ENCODE results near the gene CDKL1.

CDKL1 gene

DNA sequence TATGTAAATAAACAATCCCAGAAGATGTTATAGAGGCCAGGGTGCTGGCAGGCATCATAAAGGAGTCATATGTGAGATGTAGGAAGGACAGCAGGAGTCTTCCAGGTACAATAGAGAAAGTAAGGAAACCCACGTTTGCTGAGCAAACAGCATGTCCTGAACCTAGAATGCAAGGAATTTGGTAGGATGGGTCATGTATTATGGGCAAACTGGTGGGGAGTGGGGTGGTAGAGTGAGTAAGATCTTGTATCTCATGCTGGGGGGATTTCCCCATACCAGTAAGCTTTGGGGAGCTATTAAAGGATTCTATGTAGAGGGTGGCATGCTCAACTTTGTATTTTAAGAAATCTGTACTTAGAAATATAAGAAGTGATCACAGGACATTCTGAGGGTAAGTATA, 41.0 kb downstream of the CDKL1 start:
- no peak for DNase-seq

DNA sequence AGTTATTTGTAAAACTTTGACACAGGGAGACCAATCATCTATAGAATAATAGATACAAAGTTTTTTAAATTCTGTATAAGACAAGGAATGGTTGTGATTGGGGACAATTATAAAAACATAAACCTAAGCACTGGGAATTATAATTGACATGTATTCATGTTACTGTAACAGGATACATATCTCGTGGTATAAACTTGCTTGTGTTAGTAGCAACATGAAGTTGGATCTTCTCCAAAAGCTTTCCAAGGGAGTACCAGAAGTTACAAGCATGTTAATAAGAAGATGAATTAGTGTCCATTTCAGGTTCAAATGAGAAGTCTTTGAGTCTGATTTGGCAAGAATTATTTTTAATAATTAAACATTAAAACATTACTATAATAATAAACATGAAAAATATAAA, 42.2 kb downstream of the CDKL1 start:
- DNase-seq: no peak

DNA sequence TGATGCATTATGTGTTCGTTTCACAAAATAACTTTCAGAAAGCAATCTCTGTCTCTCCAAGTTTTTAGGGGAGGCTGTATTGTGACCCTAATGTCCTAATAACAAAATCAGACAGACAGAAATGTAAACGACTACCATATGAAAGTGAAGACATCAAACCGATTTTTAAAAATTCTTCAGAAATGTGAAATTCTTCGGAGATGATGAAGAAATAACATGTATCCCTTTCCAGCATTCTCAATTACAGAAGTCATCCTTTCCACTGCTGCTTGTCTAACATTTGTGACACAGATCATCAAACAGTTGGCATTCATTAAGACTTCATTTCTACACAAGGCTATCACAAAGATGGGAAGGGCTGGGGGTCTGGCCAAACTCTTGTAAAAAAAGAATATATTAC, 43.6 kb downstream of the CDKL1 start:
- no peak for DNase-seq

DNA sequence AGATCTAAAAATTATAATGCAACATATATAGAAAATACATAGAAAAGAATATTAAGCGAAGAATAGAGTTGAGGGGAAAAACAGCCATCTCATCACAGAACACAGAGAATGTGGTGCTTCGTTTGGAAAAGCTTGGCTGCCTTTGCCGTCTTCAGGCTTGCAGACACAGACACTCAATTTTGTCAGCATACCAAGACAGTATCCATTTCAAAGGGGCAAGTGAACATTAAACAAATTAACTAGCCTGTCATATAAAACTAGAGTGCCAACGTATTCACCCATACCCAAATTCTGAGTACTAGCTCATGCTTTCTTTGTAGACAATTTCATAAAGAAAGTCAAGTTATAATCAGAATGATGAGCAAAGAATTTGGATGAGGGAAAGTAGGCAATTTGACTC, 44.1 kb downstream of the CDKL1 start:
- no peak for DNase-seq

DNA sequence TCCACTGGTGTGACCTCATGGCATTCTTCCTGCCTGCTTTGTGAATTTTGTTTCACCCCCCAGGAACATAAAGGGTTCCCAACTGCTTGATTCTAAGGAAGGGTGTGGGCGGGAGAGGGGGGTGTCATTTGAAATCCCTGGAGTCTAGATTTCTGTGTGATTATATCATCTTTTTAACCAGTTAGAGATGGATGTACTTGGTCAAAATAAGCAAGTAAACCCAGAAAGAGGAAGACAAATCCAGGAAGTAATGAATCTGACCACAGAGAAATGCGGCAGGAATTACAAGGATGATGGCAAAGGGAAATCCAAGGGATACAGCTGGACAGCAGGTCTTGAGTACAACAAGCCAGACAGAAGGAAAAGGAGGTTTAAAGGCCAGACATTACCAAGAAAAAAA, 45.7 kb downstream of the CDKL1 start:
- DNase-seq: no peak

DNA sequence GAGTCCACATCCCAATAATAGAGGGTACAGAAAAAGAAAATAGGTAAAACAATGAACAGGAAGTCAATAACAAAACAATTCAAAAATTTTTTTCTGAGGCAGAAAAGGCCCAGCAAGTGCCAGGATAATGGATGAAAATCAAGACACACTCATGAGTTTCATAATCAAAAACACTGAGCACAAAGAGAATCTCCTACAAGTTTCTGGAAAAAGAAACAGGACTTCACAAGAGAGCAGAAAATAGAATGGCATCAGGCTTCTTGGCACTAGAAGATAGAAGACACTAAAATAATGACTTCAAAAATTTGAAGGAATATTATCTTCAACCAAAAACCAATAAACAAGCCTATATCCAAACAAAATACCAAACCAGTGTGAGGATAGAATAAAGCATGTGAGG, 47.7 kb downstream of the CDKL1 start:
- DNase-seq: no peak

DNA sequence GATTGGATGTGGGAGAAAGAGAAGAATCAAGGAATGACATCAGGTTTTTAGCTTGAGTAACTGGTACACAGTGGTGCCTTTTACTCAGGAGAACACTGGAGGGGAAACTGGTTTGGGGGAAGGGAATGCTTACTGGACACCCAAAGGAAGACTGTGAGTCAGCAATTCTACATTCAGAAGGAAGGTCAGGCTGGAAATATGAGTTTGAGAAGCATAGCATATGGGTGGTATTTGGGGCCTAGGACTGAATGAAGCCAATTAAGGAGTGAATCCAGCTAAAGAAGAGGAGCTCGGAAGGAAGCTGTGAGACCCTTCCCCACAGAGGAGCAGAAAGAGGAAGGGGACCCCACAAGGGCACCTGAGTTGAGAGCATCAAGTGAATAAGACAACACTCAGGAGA, 49.2 kb downstream of the CDKL1 start:
- DNase-seq: peak; percentile 42

DNA sequence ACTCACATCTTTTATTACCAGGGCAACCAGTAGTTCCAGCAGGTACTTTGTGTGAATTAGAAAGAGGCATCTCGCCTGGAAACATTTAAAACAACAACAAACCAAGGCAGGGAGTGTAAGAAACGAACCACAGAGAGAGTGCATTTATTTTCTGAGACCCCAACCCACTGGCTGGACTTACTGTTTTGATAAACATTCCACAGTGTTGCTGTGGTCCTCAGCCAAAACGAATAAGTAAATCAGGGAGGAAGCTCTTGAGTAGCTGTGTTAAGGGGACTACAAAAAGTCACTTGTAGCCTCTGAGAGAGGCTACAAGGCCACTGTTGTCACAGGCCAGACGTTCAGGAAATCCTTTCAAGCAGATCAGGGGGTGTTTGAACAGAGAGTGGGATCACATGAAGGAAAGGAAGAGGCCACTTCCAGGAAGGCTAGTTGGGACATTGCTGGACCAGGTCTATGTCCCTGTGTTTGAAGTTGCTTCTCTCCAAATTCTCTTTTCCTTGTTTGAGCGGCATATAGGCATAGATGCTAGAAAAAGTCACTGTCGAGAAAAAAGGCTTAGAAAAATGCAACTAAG, 50.7 kb downstream of the CDKL1 start:
- DNase-seq: no peak

DNA sequence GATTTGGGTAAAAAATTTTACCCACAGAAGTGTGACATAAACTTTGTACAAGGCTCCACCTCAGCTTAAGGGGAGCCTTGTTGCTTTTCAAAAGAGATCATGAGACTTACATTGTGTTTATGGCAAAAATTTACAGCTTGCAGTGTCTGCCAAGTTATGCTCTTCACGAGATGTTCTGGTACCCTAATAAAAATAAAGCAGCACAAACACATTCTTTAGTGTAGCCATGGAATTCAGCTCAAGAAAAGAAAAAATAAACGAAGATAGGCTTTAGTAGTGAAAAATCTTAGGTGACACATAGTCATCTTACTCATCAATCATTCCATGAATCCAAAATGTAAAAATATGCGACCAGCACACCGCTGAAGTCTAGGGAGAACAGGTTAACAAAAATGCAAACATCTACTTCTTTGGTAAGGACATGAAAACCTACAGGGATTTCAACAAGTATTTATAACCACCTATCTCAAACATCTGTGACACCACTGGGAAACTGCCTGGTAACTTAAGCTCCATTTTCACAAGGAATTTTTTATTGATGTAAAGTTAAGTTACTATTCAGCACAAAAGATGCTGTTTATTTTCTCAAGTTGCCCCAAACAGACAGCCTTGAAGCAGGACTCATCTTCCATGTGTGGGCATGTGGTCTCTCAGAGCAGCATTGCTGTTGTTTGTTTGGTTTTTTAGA, 51.7 kb downstream of the CDKL1 start:
- DNase-seq: no peak

DNA sequence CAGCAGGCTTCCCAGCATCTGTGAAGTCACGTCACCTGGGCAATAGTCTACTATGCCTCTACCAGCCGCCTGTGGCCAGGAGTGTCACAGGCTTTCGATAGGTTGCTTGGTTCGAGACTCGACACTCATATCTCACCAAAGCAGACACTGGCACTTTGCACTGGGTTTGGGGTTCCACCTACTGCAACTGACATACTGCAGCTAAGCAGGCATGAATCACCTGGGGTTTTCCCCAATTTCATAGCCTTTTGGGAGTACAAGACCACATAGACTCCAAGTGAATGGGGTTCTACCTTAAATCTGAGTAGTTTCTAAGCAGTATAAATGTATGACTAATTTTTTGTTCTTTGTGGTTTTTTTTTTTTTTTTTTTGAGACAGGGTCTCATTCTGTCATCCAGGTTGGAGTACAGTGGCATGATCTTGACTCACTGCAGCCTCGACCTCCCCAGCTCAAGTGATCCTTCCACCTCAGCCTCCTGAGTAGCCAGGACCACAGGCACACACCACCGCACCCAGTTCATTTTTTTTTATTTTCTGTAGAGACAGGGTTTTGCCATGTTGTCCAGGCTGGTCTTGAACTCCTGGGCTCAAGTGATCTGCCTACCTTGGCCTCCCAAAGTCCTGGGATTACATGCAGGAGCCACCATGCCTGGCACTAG, 52.4 kb downstream of the CDKL1 start:
- no peak for DNase-seq

DNA sequence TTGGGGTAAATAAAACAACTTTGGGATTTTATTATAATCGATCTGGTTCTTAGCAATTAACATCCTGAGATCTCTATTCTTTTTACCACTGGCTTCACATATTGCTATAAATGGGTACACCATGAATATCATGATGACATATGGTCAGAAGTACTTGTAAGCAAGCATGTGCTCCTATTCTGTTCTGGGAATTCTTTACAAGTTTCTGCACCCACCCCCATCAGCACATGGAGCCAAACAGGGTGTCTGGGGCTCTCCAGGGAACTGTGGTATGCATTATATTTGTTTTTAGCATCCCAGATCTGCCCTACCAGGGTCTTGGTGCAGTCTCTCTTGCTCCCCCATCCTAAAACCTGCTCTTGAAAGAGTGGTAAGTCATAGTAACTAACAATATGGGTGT, 53.2 kb downstream of the CDKL1 start:
- DNase-seq: no peak

DNA sequence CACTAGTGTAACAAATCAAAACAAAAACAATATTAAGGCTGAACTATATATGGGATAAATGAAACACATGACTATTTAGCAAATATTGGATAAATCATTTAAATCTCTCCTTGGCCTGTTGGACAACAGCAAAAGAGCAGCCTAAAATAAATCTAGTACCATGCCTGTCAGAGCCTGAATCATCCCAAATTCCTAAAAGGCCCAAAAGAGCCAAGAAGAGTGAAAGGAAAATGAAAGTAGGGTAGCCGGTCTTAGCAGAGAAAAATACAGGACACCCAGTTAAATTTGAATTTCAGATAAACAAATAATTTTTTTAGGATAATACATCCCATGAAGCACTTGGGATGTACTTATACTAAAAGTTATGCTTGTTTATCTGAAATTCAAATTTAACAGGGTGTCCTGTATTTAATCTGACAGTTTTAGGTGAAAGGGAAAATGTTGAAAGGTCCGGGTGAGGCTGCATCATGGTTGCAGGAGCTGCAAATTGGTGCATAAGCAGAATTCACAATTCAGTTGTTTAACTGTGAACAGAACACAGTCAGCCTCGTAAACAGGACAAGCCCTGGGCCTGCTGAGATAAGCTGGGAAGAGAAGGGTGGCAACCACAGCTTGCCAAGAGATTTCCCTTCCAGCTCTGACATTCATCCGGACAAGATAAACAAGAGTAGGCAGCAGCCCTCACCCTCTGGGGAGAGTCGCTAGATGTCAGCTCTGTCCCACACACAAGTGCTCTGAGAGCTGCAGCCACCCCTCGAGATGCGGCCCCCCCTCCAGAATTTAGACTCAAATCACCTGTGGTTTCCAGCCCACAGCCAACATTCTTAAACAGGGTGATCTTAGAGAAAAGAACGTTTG, 54.2 kb downstream of the CDKL1 start:
- peak; percentile 91 for DNase-seq

DNA sequence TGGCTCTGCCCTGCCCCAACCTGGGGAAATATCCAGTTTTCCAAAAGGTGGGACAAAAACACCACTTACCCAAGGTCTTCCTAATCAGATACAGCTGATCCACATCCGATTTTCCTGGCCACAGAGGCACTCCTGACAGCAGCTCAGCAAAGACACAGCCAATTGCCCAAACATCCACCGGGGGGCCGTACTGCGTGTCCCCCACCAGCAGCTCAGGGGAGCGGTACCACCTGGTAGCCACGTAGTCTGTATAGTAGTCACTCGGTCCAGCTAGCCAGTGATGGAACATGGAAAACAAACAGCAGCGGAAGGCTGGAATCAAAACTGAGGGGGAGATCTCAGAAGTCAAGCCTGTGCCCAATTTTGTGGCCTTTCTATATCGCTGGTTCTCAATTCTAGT, 55.7 kb downstream of the CDKL1 start:
- DNase-seq: no peak

DNA sequence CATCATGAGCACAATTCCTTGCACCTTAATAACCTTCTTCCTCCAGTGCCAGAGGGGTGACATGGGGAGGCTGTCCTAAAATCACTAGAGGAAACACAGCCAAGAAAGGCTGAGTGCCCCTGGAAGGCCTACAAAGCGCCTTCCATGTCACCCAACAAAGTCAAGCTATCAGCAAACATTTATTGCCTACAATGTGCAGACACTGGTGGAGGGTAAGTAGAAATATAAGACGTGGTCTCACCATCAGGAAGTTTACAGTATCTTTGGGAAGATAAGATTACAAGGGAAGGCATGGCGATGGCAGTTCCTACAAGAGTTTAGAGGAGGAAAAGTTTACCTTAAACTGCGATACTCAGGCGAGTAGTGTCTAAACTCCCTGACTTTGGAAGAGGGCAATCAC, 56.6 kb downstream of the CDKL1 start:
- no peak for DNase-seq

DNA sequence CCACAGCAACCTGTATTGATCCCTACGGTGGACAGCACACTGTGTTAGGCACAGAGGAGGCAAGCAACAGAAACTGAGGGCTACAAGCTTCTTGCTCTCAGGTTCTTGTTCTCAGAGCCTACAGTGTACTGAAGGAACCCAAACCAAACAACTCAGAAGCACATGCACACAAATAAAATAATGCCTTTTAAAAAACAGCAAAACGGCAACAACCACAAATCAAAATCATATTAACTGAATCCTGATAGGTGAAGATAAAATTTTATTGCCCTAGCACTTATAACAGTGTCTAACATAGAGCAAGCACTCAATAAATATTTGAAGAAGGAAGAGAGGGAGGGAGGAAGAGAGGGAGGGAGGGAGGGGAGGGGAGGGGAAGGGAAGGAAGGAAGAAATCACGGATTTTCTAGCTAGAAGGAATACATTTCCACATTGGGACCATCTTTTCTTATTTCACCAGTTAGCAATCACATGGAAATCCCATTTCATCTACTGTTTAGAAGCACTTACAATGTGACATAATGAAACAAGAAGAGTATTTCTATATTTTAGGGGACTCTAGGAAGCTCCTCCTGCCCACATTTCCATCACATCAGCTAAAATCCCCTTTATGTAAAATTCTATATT, 57.4 kb downstream of the CDKL1 start:
- DNase-seq: no peak

DNA sequence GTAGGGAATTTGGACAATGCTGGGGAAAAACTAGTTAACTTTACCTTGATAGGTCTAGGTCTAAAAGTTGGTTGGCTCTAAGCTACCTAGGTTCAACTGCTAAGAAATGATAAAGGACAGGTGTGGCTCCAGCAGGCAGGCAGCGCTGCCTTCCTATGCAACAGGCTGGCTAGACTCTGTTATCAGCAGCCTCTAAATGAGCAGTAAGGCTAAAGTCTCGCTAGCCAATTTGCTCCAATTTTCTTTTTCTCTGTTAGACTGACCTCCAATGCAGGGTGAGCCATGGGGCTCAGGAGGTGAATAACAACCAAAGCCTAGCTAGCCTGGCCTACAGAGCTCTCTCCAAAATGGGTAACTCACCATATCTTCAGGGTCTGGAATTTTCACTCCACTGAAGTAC, 58.1 kb downstream of the CDKL1 start:
- no peak for DNase-seq

DNA sequence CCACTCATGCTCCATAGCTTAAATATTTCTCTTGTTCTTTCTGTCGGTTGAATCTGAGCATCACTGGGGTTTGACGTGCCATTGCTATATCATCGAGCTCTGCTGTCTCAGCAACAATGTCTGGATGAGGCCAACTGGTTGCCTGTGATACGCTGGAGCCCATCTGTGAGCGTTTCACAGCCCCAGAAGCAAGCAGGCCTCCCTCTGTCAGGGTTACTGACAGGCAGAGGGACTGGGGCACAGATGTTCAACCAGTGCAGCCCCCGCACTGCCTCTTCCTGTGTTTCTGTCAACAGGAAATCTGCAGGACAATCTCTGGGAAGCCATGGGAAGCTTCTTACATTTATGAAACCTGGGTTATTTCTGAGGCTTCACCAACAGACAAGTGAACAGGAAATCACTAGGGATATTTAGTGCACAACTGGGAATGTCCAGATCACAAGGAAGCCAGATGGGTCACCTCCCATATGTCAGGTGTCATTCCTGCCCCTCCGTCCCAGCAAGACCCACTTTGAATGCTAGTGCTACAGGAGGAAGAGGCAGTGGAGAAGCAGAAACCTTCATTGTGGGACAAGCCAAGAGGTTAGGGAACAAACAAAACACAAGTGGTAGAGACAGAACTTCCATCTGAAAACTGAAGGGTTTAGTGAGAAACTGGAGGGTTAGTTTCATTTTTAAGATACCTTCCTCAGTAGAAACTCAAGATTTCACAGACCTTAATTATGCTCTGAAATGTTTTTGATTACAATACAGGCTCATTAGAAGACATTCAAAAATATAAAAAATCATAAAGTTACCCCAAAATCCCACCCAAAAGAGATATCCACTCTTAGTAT, 60.5 kb downstream of the CDKL1 start:
- peak; percentile 3 for DNase-seq

DNA sequence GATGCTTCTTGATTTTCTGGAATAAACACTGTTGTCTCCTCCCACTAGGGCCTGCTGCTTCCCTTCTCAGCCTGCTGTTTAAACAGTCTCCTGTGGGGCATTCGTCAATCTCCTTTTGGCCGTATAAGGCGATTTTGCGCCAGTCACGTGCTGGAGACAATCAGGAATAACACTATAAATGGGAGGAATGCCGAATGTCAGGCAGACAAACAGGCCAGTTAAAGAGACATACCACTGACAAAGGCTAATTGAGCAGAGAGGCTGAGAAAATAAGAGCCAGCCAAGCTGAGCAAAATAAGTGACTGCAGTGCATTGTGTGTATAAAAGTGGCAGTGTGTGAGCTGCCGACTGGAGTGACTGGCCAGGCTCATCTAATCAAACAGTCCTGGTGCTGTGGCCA, 61.3 kb downstream of the CDKL1 start:
- DNase-seq: no peak

DNA sequence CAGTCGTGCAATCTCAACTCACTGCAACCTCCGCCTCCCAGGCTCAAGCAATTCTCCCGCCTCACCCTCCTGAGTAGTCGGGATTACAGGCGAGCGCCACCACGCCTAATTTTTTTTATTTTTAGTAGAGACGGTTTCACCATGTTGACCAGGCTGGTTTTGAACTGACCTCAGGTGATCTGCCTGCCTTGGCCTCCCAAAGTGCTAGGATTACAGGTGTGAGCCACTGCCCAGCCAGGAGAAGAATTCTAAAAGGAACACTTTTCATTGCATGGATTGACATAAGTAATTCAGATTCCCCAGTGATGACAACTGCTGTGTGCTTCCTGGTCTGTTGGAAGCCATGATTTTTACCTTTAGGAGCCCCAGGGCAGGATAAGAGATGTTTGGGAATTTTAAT, 62.5 kb downstream of the CDKL1 start:
- DNase-seq: no peak

DNA sequence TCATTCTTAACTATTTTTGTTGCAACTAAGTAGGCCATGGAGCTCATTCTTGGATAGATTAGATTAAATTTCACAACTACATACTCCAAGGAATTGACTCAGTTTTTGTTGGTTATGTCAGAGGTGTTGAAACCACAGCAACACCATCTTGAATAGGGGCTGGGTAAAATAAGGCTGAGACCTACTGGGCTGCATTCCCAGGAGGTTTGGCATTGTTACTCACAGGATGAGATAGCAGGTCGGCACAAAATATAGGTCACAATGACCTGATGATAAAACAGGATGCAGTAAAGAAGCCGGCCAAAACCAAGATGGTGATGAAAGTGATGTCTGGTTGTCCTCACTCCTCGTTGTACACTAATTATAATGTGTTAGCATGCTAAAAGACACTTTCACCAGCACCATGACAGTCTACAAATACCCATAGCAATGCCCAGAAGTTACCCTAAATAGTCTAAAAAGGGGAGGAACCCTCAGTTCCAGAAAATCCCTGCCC, 63.6 kb downstream of the CDKL1 start:
- no peak for DNase-seq

DNA sequence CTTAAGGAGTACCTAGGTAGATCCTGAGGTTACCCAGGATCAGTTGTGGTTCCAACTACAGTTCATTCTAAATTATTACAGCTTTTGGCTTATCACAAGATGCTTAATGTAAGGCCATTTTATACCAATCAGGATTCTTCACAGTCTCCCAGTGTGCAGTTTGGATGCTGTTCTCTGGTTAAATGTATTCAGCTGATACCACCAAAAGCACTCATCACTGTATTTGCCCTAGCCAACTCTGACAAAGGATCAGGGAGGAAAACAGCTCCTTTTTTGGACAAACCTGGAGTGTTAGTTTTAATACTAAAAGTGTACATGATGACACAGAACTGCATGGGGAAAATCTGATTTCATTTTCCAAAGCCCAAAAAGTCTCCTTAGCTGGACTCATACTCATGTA, 65.1 kb downstream of the CDKL1 start:
- DNase-seq: no peak

DNA sequence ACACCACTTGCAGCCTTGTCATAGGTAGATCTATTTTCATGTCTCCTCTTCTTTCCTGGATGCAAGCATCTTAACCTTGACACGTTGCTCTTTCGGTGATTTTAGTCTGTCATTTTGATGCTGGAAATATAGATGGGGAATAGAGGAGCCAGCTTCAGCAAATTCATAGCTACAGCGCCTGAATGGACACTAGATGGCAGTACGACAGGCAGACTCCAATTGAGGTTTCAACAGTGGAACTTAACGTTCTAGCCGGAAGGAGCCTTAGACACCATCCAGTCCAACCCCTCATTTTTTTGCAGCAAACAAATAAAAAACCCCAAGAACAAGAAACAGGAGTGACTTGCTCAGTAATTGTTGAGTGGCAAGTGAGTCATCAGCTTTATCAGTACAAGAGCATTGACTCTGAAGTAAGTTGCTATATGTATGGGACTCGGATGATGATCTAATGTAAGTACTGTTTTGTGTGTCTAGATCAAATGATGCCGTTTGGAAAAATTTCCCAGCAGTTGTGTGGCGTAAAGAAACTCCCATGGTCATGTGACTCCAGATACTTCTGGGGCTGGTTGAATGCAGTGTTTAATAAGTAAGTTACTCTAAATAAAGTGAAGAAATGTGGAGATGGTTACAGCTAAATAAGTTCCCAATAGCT, 75.5 kb downstream of the CDKL1 start:
- peak; percentile 92 for DNase-seq

Data from OCI-M1 (cell line).